Measurements from ENCODE around the gene PDE1C.

GRCh38 chr7:31917256-31917655, 153.0 kb downstream of the PDE1C start:
- no peak for TF ChIP-seq EZH2 (IDR thresholded peaks at IDR 0.05; ENCODE audit: borderline replicate concordance, insufficient read depth, low read depth, low read length, poor library complexity, severe bottlenecking)
- TF ChIP-seq, protein P1, sequence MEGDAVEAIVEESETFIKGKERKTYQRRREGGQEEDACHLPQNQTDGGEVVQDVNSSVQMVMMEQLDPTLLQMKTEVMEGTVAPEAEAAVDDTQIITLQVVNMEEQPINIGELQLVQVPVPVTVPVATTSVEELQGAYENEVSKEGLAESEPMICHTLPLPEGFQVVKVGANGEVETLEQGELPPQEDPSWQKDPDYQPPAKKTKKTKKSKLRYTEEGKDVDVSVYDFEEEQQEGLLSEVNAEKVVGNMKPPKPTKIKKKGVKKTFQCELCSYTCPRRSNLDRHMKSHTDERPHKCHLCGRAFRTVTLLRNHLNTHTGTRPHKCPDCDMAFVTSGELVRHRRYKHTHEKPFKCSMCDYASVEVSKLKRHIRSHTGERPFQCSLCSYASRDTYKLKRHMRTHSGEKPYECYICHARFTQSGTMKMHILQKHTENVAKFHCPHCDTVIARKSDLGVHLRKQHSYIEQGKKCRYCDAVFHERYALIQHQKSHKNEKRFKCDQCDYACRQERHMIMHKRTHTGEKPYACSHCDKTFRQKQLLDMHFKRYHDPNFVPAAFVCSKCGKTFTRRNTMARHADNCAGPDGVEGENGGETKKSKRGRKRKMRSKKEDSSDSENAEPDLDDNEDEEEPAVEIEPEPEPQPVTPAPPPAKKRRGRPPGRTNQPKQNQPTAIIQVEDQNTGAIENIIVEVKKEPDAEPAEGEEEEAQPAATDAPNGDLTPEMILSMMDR (IDR thresholded peaks at IDR 0.05) = no peak
